GM23338 (cell line): Measurements from ENCODE around the gene ZBTB20. TPM values are rescaled to one million over a fixed set of nuclear protein-coding genes. Genes with fewer than 3 reads are reported as not detected.

ENCODE experiments used
- ATAC-seq: fragments of 200-7000 bp; cut with Tn5 transposase; 3 replicates; pipeline ENCODE4 v1.9.1; 2020
- DNase-seq: peaks from one replicate; pipeline ENCODE4 v3.0.0-alpha.2; 2015; ENCODE audit warnings: low spot score
- H2AFZ ChIP-seq: fragments of 200-600 bp; sonication (generic); 2 replicates; pipeline ENCODE4 v1.8.0; 2016; ENCODE audit warnings: antibody characterized with exemption, mild to moderate bottlenecking, moderate library complexity
- H3F3A ChIP-seq: fragments of 200-600 bp; sonication (generic); replicated peaks from 2 replicates; pipeline ENCODE4 v1.8.0; 2017; ENCODE audit warnings: antibody characterized with exemption, mixed run types, low read depth
- H3K27ac ChIP-seq: fragments of 200-600 bp; sonication (generic); 2 replicates; pipeline ENCODE4 v1.6.1; 2016; ENCODE audit warnings: low read depth
- H3K27me3 ChIP-seq: fragments of 200-600 bp; sonication (generic); 2 replicates; pipeline ENCODE4 v1.8.0; 2016; ENCODE audit warnings: mild to moderate bottlenecking, mixed run types, moderate library complexity; ENCODE audit not compliant: insufficient read depth
- H3K36me3 ChIP-seq: fragments of 200-600 bp; sonication (generic); 2 replicates; pipeline ENCODE4 v1.8.0; 2016; ENCODE audit warnings: mild to moderate bottlenecking; ENCODE audit not compliant: insufficient read depth
- H3K4me1 ChIP-seq: fragments of 200-600 bp; sonication (generic); 2 replicates; pipeline ENCODE4 v1.8.0; 2016; ENCODE audit warnings: mild to moderate bottlenecking, moderate library complexity; ENCODE audit not compliant: insufficient read depth
- H3K4me2 ChIP-seq: fragments of 200-600 bp; sonication (generic); 2 replicates; pipeline ENCODE4 v1.7.1; 2017; ENCODE audit warnings: mixed run types
- H3K4me3 ChIP-seq: fragments of 200-600 bp; sonication (generic); 2 replicates; pipeline ENCODE4 v1.6.1; 2016; ENCODE audit warnings: mixed run types
- H3K79me2 ChIP-seq: fragments of 200-600 bp; sonication (generic); replicated peaks from 2 replicates; pipeline ENCODE4 v1.8.0; 2017; ENCODE audit warnings: mild to moderate bottlenecking; ENCODE audit not compliant: insufficient read depth
- H3K9me2 ChIP-seq: fragments of 200-600 bp; sonication (generic); 2 replicates; pipeline ENCODE4 v1.8.0; 2017; ENCODE audit not compliant: insufficient read depth
- H4K20me1 ChIP-seq: fragments of 200-600 bp; sonication (generic); replicated peaks from 2 replicates; pipeline ENCODE4 v1.8.0; 2017; ENCODE audit warnings: mild to moderate bottlenecking; ENCODE audit not compliant: insufficient read depth
- H3K27ac Mint-ChIP-seq: 2 replicates; pipeline ENCODE4 v1.8.0; 2020; ENCODE audit warnings: inconsistent platforms, mild to moderate bottlenecking, moderate library complexity, mixed read lengths
- H3K27me3 Mint-ChIP-seq: 3 replicates; pipeline ENCODE4 v1.8.0; 2022; ENCODE audit warnings: low read depth, mild to moderate bottlenecking, moderate library complexity, mixed read lengths, inconsistent platforms; ENCODE audit not compliant: insufficient read depth, poor library complexity
- H3K36me3 Mint-ChIP-seq: 3 replicates; pipeline ENCODE4 v1.8.0; 2021; ENCODE audit warnings: low read depth, mild to moderate bottlenecking, inconsistent platforms, moderate library complexity, mixed read lengths
- H3K4me1 Mint-ChIP-seq: 3 replicates; pipeline ENCODE4 v1.8.0; 2020; ENCODE audit warnings: mild to moderate bottlenecking, inconsistent platforms, mixed read lengths
- H3K4me3 Mint-ChIP-seq: 3 replicates; pipeline ENCODE4 v1.8.0; 2021; ENCODE audit warnings: moderate library complexity, mild to moderate bottlenecking, inconsistent platforms, mixed read lengths
- H3K9me3 Mint-ChIP-seq: 3 replicates; pipeline ENCODE4 v1.8.0; 2020; ENCODE audit warnings: moderate library complexity, mild to moderate bottlenecking, inconsistent platforms, mixed read lengths
- CREB1 ChIP-seq: fragments of 250-450 bp; sonication (Bioruptor Pico); IDR thresholded peaks from 2 replicates; pipeline ENCODE4 v1.5.0; 2020; ENCODE audit warnings: low read depth, mild to moderate bottlenecking, moderate library complexity
- CTCF ChIP-seq, 2 experiments: fragments of 200-600 bp in 1 of 2; sonication (generic) in 1 of 2; conservative IDR thresholded peaks; 2 replicates each; pipeline versions ENCODE4 v1.5.1 to v1.6.1; 2016 to 2017; ENCODE audit warnings: antibody characterized with exemption in 2 of 2, low read depth in 2 of 2, mild to moderate bottlenecking in 2 of 2, moderate library complexity in 1 of 2
- EZH2 ChIP-seq: fragments of 200-600 bp; sonication (generic); IDR thresholded peaks from one replicate; pipeline ENCODE4 v1.8.0; 2017; ENCODE audit warnings: antibody characterized with exemption, mild to moderate bottlenecking, low read depth; ENCODE audit not compliant: unreplicated experiment
- EZH2phosphoT487 ChIP-seq: fragments of 200-600 bp; sonication (generic); IDR thresholded peaks from one replicate; pipeline ENCODE4 v1.8.1; 2018; ENCODE audit warnings: antibody characterized with exemption; ENCODE audit not compliant: unreplicated experiment
- NANOG ChIP-seq: IDR thresholded peaks from 2 replicates; pipeline ENCODE4 v1.6.1; 2016; ENCODE audit warnings: antibody characterized with exemption, borderline replicate concordance
- POLR2AphosphoS5 ChIP-seq: IDR thresholded peaks from 2 replicates; pipeline ENCODE4 v1.6.1; 2016; ENCODE audit warnings: antibody characterized with exemption, low read depth
- STAT1 ChIP-seq: IDR thresholded peaks from one replicate; pipeline ENCODE4 v1.6.1; 2016; ENCODE audit warnings: antibody characterized with exemption; ENCODE audit not compliant: unreplicated experiment
- ZNF114 ChIP-seq: fragments of 250-450 bp; sonication (Bioruptor Pico); IDR thresholded peaks from 2 replicates; pipeline ENCODE4 v1.5.0; 2020; ENCODE audit warnings: mild to moderate bottlenecking, moderate library complexity
- ZNF331 ChIP-seq: fragments of 250-450 bp; sonication (Bioruptor Pico); IDR thresholded peaks from 2 replicates; pipeline ENCODE4 v1.5.0; 2020; ENCODE audit warnings: low read depth, mild to moderate bottlenecking, moderate library complexity
- polyA plus RNA-seq: library from polyadenylated mRNA; unstranded; fragments of >200 nt; fragmentation: Nextera tagmentation; extraction: Ambion mirVana; gene quantifications from 2 replicates; pipeline ENCODE4 v1.2.1, GENCODE V29; 2016
- total RNA-seq: library from RNA; depleted of rRNA; stranded (reverse); fragments of >200 nt; shearing (Covaris generic); gene quantifications from 2 replicates; pipeline ENCODE4 v1.2.3, GENCODE V29; 2014
- TF ChIP-seq, protein P1 (sequence below): fragments of 250-450 bp; sonication (Bioruptor Pico); IDR thresholded peaks from 2 replicates; pipeline ENCODE4 v1.5.0; 2020; ENCODE audit warnings: mild to moderate bottlenecking, moderate library complexity
- TF ChIP-seq, protein P2 (sequence below): IDR thresholded peaks from one replicate; pipeline ENCODE4 v1.6.1; 2018; ENCODE audit warnings: antibody characterized with exemption; ENCODE audit not compliant: unreplicated experiment

Gene ZBTB20
- total and polyA plus RNA-seq, 2 experiments from 2014 or later, result 2.0 to 3.3 TPM

- TF ChIP-seq, protein P1, sequence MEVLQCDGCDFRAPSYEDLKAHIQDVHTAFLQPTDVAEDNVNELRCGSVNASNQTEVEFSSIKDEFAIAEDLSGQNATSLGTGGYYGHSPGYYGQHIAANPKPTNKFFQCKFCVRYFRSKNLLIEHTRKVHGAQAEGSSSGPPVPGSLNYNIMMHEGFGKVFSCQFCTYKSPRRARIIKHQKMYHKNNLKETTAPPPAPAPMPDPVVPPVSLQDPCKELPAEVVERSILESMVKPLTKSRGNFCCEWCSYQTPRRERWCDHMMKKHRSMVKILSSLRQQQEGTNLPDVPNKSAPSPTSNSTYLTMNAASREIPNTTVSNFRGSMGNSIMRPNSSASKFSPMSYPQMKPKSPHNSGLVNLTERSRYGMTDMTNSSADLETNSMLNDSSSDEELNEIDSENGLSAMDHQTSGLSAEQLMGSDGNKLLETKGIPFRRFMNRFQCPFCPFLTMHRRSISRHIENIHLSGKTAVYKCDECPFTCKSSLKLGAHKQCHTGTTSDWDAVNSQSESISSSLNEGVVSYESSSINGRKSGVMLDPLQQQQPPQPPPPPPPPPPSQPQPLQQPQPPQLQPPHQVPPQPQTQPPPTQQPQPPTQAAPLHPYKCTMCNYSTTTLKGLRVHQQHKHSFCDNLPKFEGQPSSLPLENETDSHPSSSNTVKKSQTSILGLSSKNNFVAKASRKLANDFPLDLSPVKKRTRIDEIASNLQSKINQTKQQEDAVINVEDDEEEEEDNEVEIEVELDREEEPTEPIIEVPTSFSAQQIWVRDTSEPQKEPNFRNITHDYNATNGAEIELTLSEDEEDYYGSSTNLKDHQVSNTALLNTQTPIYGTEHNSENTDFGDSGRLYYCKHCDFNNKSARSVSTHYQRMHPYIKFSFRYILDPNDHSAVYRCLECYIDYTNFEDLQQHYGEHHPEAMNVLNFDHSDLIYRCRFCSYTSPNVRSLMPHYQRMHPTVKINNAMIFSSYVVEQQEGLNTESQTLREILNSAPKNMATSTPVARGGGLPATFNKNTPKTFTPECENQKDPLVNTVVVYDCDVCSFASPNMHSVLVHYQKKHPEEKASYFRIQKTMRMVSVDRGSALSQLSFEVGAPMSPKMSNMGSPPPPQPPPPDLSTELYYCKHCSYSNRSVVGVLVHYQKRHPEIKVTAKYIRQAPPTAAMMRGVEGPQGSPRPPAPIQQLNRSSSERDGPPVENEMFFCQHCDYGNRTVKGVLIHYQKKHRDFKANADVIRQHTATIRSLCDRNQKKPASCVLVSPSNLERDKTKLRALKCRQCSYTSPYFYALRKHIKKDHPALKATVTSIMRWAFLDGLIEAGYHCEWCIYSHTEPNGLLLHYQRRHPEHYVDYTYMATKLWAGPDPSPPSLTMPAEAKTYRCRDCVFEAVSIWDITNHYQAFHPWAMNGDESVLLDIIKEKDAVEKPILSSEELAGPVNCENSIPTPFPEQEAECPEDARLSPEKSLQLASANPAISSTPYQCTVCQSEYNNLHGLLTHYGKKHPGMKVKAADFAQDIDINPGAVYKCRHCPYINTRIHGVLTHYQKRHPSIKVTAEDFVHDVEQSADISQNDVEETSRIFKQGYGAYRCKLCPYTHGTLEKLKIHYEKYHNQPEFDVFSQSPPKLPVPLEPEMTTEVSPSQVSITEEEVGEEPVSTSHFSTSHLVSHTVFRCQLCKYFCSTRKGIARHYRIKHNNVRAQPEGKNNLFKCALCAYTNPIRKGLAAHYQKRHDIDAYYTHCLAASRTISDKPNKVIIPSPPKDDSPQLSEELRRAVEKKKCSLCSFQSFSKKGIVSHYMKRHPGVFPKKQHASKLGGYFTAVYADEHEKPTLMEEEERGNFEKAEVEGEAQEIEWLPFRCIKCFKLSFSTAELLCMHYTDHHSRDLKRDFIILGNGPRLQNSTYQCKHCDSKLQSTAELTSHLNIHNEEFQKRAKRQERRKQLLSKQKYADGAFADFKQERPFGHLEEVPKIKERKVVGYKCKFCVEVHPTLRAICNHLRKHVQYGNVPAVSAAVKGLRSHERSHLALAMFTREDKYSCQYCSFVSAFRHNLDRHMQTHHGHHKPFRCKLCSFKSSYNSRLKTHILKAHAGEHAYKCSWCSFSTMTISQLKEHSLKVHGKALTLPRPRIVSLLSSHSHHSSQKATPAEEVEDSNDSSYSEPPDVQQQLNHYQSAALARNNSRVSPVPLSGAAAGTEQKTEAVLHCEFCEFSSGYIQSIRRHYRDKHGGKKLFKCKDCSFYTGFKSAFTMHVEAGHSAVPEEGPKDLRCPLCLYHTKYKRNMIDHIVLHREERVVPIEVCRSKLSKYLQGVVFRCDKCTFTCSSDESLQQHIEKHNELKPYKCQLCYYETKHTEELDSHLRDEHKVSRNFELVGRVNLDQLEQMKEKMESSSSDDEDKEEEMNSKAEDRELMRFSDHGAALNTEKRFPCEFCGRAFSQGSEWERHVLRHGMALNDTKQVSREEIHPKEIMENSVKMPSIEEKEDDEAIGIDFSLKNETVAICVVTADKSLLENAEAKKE (CRISPR knock-in tag), result no peak
- TF ChIP-seq CTCF (conservative IDR thresholded peaks at IDR 0.05; ENCODE audit: low read depth in 2 of 2) (no peak), ZNF331 (no peak)
Measured at GRCh38 chr3:114732353-114732752, 414.7 kb downstream of the ZBTB20 start (continued).

- H3K27ac ChIP-seq, result no peak overlapping the region
- no peaks in the 10 kb centered on the region for H3K9me2 ChIP-seq
- Mint-ChIP-seq H3K4me3 (no peak overlapping the region), H3K4me1 (no peaks in the 10 kb centered on the region), H3K27me3 (no peaks in the 10 kb centered on the region), H3K27ac (no peak overlapping the region), H3K36me3 (no peaks in the 10 kb centered on the region), H3K9me3 (no peaks in the 10 kb centered on the region)
- H3F3A ChIP-seq, result no peaks in the 10 kb centered on the region
- H4K20me1 ChIP-seq, result no peaks in the 10 kb centered on the region
- no peak overlapping the region for H2AFZ ChIP-seq
- no peak overlapping the region for H3K4me3 ChIP-seq
- no peaks in the 10 kb centered on the region for H3K27me3 ChIP-seq
- H3K4me2 ChIP-seq, result no peak overlapping the region
- H3K36me3 ChIP-seq, result no peaks in the 10 kb centered on the region
- DNase-seq, result no peak
- no peaks in the 10 kb centered on the region for H3K79me2 ChIP-seq
- no peaks in the 10 kb centered on the region for H3K4me1 ChIP-seq
- no peak for ATAC-seq
- no peak for TF ChIP-seq EZH2
- TF ChIP-seq ZNF114 (CRISPR knock-in tag), result no peak
- TF ChIP-seq POLR2AphosphoS5, result no peak
- TF ChIP-seq, protein P2, sequence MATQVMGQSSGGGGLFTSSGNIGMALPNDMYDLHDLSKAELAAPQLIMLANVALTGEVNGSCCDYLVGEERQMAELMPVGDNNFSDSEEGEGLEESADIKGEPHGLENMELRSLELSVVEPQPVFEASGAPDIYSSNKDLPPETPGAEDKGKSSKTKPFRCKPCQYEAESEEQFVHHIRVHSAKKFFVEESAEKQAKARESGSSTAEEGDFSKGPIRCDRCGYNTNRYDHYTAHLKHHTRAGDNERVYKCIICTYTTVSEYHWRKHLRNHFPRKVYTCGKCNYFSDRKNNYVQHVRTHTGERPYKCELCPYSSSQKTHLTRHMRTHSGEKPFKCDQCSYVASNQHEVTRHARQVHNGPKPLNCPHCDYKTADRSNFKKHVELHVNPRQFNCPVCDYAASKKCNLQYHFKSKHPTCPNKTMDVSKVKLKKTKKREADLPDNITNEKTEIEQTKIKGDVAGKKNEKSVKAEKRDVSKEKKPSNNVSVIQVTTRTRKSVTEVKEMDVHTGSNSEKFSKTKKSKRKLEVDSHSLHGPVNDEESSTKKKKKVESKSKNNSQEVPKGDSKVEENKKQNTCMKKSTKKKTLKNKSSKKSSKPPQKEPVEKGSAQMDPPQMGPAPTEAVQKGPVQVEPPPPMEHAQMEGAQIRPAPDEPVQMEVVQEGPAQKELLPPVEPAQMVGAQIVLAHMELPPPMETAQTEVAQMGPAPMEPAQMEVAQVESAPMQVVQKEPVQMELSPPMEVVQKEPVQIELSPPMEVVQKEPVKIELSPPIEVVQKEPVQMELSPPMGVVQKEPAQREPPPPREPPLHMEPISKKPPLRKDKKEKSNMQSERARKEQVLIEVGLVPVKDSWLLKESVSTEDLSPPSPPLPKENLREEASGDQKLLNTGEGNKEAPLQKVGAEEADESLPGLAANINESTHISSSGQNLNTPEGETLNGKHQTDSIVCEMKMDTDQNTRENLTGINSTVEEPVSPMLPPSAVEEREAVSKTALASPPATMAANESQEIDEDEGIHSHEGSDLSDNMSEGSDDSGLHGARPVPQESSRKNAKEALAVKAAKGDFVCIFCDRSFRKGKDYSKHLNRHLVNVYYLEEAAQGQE, result no peak
- no peak for TF ChIP-seq ZNF331
- no peak for TF ChIP-seq STAT1
- no peak for TF ChIP-seq NANOG
- no peak for TF ChIP-seq CTCF (conservative IDR thresholded peaks at IDR 0.05; ENCODE audit: low read depth in 2 of 2)
- TF ChIP-seq CREB1, result no peak
- TF ChIP-seq EZH2phosphoT487, result no peak
Measured at GRCh38 chr3:114730397-114730796, 416.7 kb downstream of the ZBTB20 start.
